ENCODE data around the gene UNC13B.

DNA sequence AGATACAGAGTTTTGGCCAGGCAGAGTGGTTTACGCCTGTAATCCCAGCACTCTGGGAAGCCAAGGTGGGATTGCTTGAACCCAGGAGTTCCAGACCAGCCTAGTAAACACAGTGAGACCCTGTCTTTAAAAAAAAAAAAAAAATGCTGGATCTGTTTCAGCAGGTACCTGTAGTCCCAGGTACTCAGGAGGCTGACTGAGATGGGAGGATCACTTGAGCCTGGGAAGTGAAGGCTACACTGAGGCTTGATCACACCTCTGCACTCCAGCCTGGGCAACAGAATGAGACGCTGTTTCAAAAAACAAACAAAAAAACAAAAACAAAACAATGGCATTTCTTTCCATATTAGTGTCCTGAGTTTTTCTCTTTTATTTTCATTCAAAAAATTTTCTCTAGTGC is 19.0 kb downstream of the UNC13B start:
- TF ChIP-seq TAF1 (IDR thresholded peaks at IDR 0.05; ENCODE audit: low read depth) (no peak), EP300 (IDR thresholded peaks at IDR 0.05; ENCODE audit: borderline replicate concordance) (no peak), RAD21 (IDR thresholded peaks at IDR 0.05; ENCODE audit: low read depth) (no peak), CEBPB (IDR thresholded peaks at IDR 0.05) (no peak), TCF12 (IDR thresholded peaks at IDR 0.05; ENCODE audit: low read depth) (no peak), EGR1 (IDR thresholded peaks at IDR 0.05) (no peak), NFIC (IDR thresholded peaks at IDR 0.05) (no peak), FOXM1 (IDR thresholded peaks at IDR 0.05; ENCODE audit: borderline replicate concordance, low read depth) (no peak)
- TF ChIP-seq, protein P1, sequence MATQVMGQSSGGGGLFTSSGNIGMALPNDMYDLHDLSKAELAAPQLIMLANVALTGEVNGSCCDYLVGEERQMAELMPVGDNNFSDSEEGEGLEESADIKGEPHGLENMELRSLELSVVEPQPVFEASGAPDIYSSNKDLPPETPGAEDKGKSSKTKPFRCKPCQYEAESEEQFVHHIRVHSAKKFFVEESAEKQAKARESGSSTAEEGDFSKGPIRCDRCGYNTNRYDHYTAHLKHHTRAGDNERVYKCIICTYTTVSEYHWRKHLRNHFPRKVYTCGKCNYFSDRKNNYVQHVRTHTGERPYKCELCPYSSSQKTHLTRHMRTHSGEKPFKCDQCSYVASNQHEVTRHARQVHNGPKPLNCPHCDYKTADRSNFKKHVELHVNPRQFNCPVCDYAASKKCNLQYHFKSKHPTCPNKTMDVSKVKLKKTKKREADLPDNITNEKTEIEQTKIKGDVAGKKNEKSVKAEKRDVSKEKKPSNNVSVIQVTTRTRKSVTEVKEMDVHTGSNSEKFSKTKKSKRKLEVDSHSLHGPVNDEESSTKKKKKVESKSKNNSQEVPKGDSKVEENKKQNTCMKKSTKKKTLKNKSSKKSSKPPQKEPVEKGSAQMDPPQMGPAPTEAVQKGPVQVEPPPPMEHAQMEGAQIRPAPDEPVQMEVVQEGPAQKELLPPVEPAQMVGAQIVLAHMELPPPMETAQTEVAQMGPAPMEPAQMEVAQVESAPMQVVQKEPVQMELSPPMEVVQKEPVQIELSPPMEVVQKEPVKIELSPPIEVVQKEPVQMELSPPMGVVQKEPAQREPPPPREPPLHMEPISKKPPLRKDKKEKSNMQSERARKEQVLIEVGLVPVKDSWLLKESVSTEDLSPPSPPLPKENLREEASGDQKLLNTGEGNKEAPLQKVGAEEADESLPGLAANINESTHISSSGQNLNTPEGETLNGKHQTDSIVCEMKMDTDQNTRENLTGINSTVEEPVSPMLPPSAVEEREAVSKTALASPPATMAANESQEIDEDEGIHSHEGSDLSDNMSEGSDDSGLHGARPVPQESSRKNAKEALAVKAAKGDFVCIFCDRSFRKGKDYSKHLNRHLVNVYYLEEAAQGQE (IDR thresholded peaks at IDR 0.05; ENCODE audit: low read depth): no peak
- TF ChIP-seq, protein P2, sequence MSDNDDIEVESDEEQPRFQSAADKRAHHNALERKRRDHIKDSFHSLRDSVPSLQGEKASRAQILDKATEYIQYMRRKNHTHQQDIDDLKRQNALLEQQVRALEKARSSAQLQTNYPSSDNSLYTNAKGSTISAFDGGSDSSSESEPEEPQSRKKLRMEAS (IDR thresholded peaks at IDR 0.05): no peak
- TF ChIP-seq, protein P3, sequence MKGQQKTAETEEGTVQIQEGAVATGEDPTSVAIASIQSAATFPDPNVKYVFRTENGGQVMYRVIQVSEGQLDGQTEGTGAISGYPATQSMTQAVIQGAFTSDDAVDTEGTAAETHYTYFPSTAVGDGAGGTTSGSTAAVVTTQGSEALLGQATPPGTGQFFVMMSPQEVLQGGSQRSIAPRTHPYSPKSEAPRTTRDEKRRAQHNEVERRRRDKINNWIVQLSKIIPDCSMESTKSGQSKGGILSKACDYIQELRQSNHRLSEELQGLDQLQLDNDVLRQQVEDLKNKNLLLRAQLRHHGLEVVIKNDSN (IDR thresholded peaks at IDR 0.05): no peak
